ENCODE results near the gene OLA1.

Gene OLA1

GRCh38 chr2:174028935-174029334 lies 219.4 kb downstream of the OLA1 start:
- DNase-seq: no peak

GRCh38 chr2:174027956-174028355 lies 220.4 kb downstream of the OLA1 start:
- DNase-seq: no peak

GRCh38 chr2:174026122-174026845 lies 222.0 kb downstream of the OLA1 start:
- DNase-seq: no peak

GRCh38 chr2:174025271-174026121 lies 222.8 kb downstream of the OLA1 start:
- DNase-seq: no peak

GRCh38 chr2:174024524-174025270 lies 223.6 kb downstream of the OLA1 start:
- DNase-seq: no peak

GRCh38 chr2:174023591-174024523 lies 224.5 kb downstream of the OLA1 start:
- DNase-seq: no peak

Data from activated naive CD4-positive, alpha-beta T cell (primary cell).